GM21390 (cell line): ENCODE results near the gene DOCK10.

ENCODE experiments used
- ATAC-seq: cut with Tn5 transposase; IDR thresholded peaks from one replicate; pipeline ENCODE4 v1.9.1; 2021; ENCODE audit not compliant: unreplicated experiment

The DOCK10 gene

GRCh38 chr2:224798180-224798579, 244.1 kb downstream of the DOCK10 start:
- ATAC-seq = no peak

- ATAC-seq = no peak
Measured at GRCh38 chr2:224796695-224797305, 245.5 kb downstream of the DOCK10 start.

- no peak for ATAC-seq
Measured at GRCh38 chr2:224793946-224794345, 248.3 kb downstream of the DOCK10 start.

GRCh38 chr2:224786848-224787247, 255.4 kb downstream of the DOCK10 start:
- no peak for ATAC-seq

- ATAC-seq = no peak
Measured at GRCh38 chr2:224781400-224781799, 260.9 kb downstream of the DOCK10 start.

GRCh38 chr2:224780823-224781222, 261.4 kb downstream of the DOCK10 start:
- no peak for ATAC-seq

GRCh38 chr2:224780106-224780505, 262.2 kb downstream of the DOCK10 start:
- ATAC-seq = no peak

GRCh38 chr2:224778474-224778877, 263.8 kb downstream of the DOCK10 start:
- peak; percentile 59 for ATAC-seq

GRCh38 chr2:224777559-224777930, 264.7 kb downstream of the DOCK10 start:
- ATAC-seq = no peak

- ATAC-seq = no peak
Measured at GRCh38 chr2:224776795-224777558, 265.3 kb downstream of the DOCK10 start.

GRCh38 chr2:224775647-224776046, 266.6 kb downstream of the DOCK10 start:
- ATAC-seq = no peak

- ATAC-seq = no peak
Measured at GRCh38 chr2:224774735-224775134, 267.5 kb downstream of the DOCK10 start.

GRCh38 chr2:224772494-224772893, 269.8 kb downstream of the DOCK10 start:
- ATAC-seq = no peak

- no peak for ATAC-seq
Measured at GRCh38 chr2:224769489-224769888, 272.8 kb downstream of the DOCK10 start.

GRCh38 chr2:224764565-224765236, 277.6 kb downstream of the DOCK10 start:
- peak; percentile 74 for ATAC-seq

GRCh38 chr2:224757934-224758548, 284.2 kb downstream of the DOCK10 start:
- no peak for ATAC-seq

- ATAC-seq = no peak
Measured at GRCh38 chr2:224753743-224754540, 288.3 kb downstream of the DOCK10 start.

GRCh38 chr2:224751996-224752698, 290.1 kb downstream of the DOCK10 start:
- ATAC-seq = peak; percentile 57

GRCh38 chr2:224749136-224749535, 293.1 kb downstream of the DOCK10 start:
- ATAC-seq = no peak

- ATAC-seq = no peak
Measured at GRCh38 chr2:224747765-224748164, 294.5 kb downstream of the DOCK10 start.
